Peyer's patch (tissue), 4 donors: ENCODE results near the gene AJAP1. TPM values are rescaled to one million over a fixed set of nuclear protein-coding genes. Genes with fewer than 3 reads are reported as not detected.

Source experiments
- DNase-seq, 3 donors: peaks; one replicate each; pipeline ENCODE4 v3.0.0-alpha.2; 2017 to 2019
- H3K27ac ChIP-seq, 4 donors: fragments of 200-600 bp; sonication (generic); one replicate each; pipeline ENCODE4 v1.5.1; 2016 to 2019
- H3K27me3 ChIP-seq, 2 donors: fragments of 200-600 bp; sonication (generic); one replicate each; pipeline ENCODE4 v1.5.1; 2019
- H3K36me3 ChIP-seq, 3 donors: fragments of 200-600 bp; sonication (generic); one replicate each; pipeline ENCODE4 v1.5.1; 2016 to 2019
- H3K4me1 ChIP-seq, 4 donors: fragments of 200-600 bp; sonication (generic); one replicate each; pipeline ENCODE4 v1.5.1; 2016 to 2019
- H3K4me3 ChIP-seq, 4 donors: fragments of 200-600 bp; sonication (generic); 1 replicate in 3 of 4; 2 replicates in 1 of 4; pipeline ENCODE4 v1.5.1; 2016 to 2019; ENCODE audit warnings: mild to moderate bottlenecking in 1 of 4
- H3K9me3 ChIP-seq, 4 donors: fragments of 200-600 bp; sonication (generic); one replicate each; pipeline ENCODE4 v1.5.1; 2016 to 2019; ENCODE audit warnings: mild to moderate bottlenecking in 1 of 4
- CTCF ChIP-seq, 6 experiments: fragments of 450-650 bp in 4 of 6; fragments of 200-600 bp in 2 of 6; sonication (generic) in 1 of 6; IDR thresholded peaks; one replicate each; pipeline ENCODE4 v1.5.1; 2017 to 2019; ENCODE audit warnings: antibody characterized with exemption in 6 of 6, mild to moderate bottlenecking in 3 of 6, moderate library complexity in 1 of 6
- POLR2A ChIP-seq, 2 donors: fragments of 450-650 bp; IDR thresholded peaks; one replicate each; pipeline ENCODE4 v1.5.1; 2017; ENCODE audit warnings: antibody characterized with exemption in 2 of 2, mild to moderate bottlenecking in 2 of 2, moderate library complexity in 2 of 2
- total RNA-seq, 4 donors: library from RNA; depleted of rRNA; stranded (reverse); fragments of >200 nt; gene quantifications; one replicate each; pipeline ENCODE4 v1.1.0, GENCODE V29; 2016

Gene AJAP1
- total RNA-seq, 4 donors from 2014 or later = 0.09 to 0.35 (median 0.13) TPM; not detected in 1

GRCh38 chr1:4699376-4700301, 45.2 kb downstream of the AJAP1 start:
- Histone ChIP-seq H3K27ac (no peak overlapping the region), H3K36me3 (no peaks in the 10 kb centered on the region), H3K9me3 (no peaks in the 10 kb centered on the region), H3K4me1 (no peaks in the 10 kb centered on the region), H3K27me3 (no peaks in the 10 kb centered on the region), H3K4me3 (no peak overlapping the region)
- DNase-seq = no peak
- TF ChIP-seq POLR2A (IDR thresholded peaks at IDR 0.05) (no peak), CTCF (IDR thresholded peaks at IDR 0.05) (no peak)

GRCh38 chr1:4700801-4701200, 46.4 kb downstream of the AJAP1 start:
- Histone ChIP-seq H3K27me3 (no peaks in the 10 kb centered on the region), H3K4me3 (no peak overlapping the region), H3K9me3 (no peaks in the 10 kb centered on the region), H3K27ac (no peak overlapping the region), H3K36me3 (no peaks in the 10 kb centered on the region), H3K4me1 (no peaks in the 10 kb centered on the region)
- DNase-seq = no peak
- TF ChIP-seq CTCF (IDR thresholded peaks at IDR 0.05) (no peak), POLR2A (IDR thresholded peaks at IDR 0.05) (no peak)

GRCh38 chr1:4701276-4701675, 46.9 kb downstream of the AJAP1 start:
- Histone ChIP-seq H3K27ac (no peak overlapping the region), H3K27me3 (no peaks in the 10 kb centered on the region), H3K36me3 (no peaks in the 10 kb centered on the region), H3K4me3 (no peak overlapping the region), H3K4me1 (no peaks in the 10 kb centered on the region), H3K9me3 (no peaks in the 10 kb centered on the region)
- TF ChIP-seq CTCF (IDR thresholded peaks at IDR 0.05) (no peak), POLR2A (IDR thresholded peaks at IDR 0.05) (no peak)
- DNase-seq = no peak

GRCh38 chr1:4702464-4702863, 48.1 kb downstream of the AJAP1 start:
- no peak for DNase-seq
- H3K9me3 ChIP-seq = no peaks in the 10 kb centered on the region
- no peak overlapping the region for H3K4me3 ChIP-seq
- TF ChIP-seq CTCF (IDR thresholded peaks at IDR 0.05) (no peak), POLR2A (IDR thresholded peaks at IDR 0.05) (no peak)
- no peaks in the 10 kb centered on the region for H3K4me1 ChIP-seq
- no peak overlapping the region for H3K27ac ChIP-seq
- no peaks in the 10 kb centered on the region for H3K36me3 ChIP-seq
- no peaks in the 10 kb centered on the region for H3K27me3 ChIP-seq

GRCh38 chr1:4702932-4703331, 48.5 kb downstream of the AJAP1 start:
- no peak for DNase-seq
- Histone ChIP-seq H3K27ac (no peak overlapping the region), H3K27me3 (no peaks in the 10 kb centered on the region), H3K4me1 (no peaks in the 10 kb centered on the region), H3K36me3 (no peaks in the 10 kb centered on the region), H3K4me3 (no peak overlapping the region), H3K9me3 (no peaks in the 10 kb centered on the region)
- TF ChIP-seq CTCF (IDR thresholded peaks at IDR 0.05) = no peak
- TF ChIP-seq POLR2A (IDR thresholded peaks at IDR 0.05) = no peak
